Effector CD4-positive, alpha-beta T cell (primary cell): Measurements from ENCODE around the gene PLGRKT.
"Not testable (repeated sequence)": the region's sequence is repeated elsewhere in the genome, so short reads cannot be mapped to it uniquely, and the experiment has no call there.

ENCODE experiments used
- DNase-seq: peaks from one replicate; pipeline ENCODE4 v3.0.0-alpha.2; 2020
- total RNA-seq: gene quantifications from one replicate; lab custom pipeline; 2026; lab: John Stamatoyannopoulos, UW

The PLGRKT gene
- total RNA-seq = 9.4 reads per million, percentile 30 among the genes with 10 or more reads in this experiment

GRCh38 chr9:5437254-5438216 lies at the start of gene PLGRKT:
Gene PLGRKT (minus strand): TSS chr9:5437925. CDS start chr9:5431977, 5,948 bp downstream.
- DNase-seq = peak; percentile 87

- no peak for DNase-seq
Observed at GRCh38 chr9:5486988-5487387, 49.3 kb upstream of the PLGRKT start.

DNA sequence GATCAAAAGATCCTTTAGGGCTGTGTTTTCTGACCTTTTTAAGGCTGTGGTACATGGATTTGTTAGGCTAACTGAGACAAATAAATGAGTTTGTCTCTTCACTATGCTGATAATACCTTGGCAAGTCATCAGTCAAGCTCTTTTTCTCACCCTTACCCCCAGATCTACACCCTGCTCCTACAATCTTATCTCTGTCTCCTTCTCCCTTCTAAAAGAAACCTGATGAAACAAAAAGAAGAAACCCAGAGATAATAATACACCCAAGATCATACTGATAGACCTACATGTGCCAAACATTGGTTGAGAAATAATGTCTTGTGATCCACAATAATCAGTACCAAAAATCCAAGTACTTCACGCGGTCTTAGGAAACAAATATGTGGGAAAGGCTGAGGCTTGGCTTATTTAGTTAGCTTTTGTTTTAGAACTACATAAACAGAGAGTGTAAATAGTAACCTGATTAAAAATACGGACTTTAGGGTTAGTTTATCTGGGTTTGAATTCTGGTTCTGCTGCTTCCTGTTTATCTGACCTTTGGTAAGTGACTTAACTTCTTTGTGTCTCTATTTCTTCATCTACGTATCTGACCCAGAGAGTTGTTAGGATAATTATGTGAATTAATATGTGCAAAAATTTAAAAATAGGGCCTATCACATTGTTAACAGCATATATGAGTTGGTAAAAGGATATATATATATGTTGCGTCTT lies 47.8 kb upstream of the PLGRKT start:
- no peak for DNase-seq

DNA sequence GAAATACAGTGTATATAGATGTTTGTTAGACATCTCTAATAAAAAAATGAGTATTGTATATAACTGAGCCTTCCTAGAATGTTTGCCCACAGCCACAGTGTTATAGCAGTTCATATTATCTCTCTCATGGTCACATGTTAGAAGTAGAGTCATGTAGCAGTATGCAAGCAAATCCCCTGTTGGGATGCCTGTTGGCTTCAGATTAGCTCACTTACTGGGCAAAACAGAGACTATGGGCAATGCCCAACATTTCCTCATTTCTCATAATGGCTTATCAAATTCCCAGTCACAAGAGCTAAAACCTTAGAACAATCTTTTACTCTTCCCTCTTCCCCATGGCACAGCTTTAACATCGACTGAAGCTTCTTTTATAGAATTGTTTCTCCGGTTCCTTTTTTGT lies 45.6 kb upstream of the PLGRKT start:
- no peak for DNase-seq

- no peak for DNase-seq
Observed at GRCh38 chr9:5482194-5482593, 44.5 kb upstream of the PLGRKT start.

DNA sequence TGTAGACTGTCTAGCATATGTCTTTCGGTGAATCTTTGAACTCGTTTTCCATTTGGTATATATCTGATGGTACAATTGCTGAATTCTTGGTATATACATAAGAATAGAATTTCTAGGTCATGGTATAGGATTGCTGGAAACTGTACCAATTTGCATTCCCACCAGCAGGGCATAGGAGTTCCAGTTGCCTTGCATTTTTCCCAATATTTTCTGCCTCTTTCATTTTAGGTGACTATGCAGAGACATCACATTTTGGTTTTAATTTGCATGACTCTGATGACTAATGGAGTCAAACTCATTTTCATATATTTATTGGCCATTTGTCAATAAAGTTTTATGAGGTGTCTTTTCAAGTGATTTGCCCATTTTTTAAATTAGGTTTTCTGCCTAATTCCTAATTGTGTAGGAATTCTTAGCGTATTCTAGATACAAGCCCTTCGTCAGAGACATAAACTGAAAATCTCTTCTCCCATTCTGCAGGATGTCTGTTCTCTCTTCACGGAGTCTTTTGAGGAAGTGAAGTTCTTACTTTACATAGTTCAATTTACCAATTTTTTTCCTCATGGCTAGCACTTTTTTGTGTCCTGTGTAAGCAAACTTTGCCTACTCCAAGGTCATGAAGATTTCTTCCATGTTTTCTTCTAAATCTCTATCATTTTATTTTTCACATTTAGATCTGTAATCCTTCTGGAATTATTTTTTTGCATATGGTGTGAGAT lies 43.8 kb upstream of the PLGRKT start:
- no peak for DNase-seq

DNA sequence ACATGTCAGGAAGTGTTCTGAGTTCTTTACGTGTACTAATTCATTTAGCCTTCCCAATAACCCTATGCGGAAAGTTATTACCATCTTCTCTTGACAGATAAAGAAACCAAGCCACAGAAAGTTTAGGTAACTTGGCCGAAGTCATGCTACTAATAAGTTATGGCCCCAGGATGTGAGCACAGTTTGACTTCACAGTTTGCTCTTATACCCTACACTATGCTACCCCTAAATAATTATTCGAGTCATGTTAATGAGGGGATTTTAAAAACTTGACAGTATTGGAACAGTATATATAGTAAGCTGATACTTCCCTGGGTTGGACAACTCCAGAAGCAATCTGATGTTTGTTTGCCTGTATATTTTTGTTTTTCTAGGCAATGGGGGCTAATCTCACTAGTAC lies 43.2 kb upstream of the PLGRKT start:
- DNase-seq = no peak

- no peak for DNase-seq
Observed at GRCh38 chr9:5479994-5480694, 42.4 kb upstream of the PLGRKT start.

GRCh38 chr9:5478206-5478605 lies 40.5 kb upstream of the PLGRKT start:
- no peak for DNase-seq

GRCh38 chr9:5475611-5476010 lies 37.9 kb upstream of the PLGRKT start:
- not testable (repeated sequence) for DNase-seq

- no peak for DNase-seq
Observed at GRCh38 chr9:5470816-5471215, 33.1 kb upstream of the PLGRKT start.

GRCh38 chr9:5470122-5470521 lies 32.4 kb upstream of the PLGRKT start:
- no peak for DNase-seq

- DNase-seq = no peak
Observed at GRCh38 chr9:5468850-5469249, 31.1 kb upstream of the PLGRKT start.

DNA sequence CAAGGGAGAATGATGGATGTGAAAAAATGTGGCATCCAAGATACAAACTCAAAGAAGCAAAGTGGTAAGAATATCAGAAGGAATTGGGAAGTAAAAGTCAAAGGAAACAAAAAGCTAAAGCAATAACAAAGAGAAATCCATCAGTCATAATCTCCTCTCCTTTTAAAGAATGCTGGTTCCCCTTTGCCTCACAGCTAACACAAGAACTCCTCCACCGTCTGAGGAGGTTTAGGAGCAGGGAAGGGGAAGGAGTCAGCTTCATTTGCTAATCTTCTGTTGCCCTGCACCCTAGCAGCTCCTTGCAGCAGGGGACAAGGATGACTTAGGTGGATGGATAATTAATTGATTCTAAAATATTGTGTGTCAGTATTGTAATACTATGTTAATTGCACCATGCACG lies 29.0 kb upstream of the PLGRKT start:
- DNase-seq = no peak

DNA sequence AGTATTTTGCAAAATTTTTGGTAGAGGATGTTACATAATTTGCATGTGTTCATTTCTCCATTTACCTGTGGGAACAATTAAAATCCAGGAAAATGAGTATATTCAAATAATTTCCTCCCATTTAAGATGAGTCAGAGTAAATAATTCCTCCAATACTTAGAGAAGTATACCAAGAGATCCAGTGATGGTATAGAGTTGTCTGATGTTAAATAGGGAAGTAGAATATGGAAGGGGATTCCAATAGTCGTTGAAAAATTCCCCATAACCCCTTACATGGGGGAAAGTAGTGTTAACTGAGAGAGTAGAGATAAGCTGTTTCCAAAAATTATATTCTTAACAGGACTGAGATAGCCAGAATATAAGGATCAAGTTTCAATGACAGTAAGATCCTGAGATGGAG lies 28.3 kb upstream of the PLGRKT start:
- no peak for DNase-seq

DNA sequence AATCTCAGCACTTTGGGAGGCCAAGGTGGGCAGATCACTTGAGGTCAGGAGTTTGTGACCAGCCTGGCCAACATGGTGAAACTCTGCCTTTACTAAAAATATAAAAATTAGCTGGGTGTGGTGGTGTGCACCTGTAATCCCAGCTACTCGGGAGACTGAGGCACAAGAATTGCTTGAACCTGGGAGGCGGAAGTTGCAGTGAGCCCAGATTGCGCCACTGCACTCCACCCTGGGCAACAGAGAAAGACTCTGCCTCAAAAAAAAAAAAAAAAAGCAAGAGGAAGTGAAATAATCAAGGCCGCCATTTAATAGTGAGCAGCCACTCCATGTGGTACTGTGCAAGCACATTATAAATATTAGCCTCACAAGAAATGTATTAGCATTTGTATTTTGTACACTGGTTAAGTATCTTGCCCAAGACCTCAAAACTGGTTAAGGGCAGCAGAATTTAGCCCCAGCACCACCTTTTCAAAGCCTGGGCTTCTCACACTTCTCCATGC lies 27.2 kb upstream of the PLGRKT start:
- not testable (repeated sequence) for DNase-seq

GRCh38 chr9:5460157-5460556 lies 22.4 kb upstream of the PLGRKT start:
- DNase-seq = no peak

DNA sequence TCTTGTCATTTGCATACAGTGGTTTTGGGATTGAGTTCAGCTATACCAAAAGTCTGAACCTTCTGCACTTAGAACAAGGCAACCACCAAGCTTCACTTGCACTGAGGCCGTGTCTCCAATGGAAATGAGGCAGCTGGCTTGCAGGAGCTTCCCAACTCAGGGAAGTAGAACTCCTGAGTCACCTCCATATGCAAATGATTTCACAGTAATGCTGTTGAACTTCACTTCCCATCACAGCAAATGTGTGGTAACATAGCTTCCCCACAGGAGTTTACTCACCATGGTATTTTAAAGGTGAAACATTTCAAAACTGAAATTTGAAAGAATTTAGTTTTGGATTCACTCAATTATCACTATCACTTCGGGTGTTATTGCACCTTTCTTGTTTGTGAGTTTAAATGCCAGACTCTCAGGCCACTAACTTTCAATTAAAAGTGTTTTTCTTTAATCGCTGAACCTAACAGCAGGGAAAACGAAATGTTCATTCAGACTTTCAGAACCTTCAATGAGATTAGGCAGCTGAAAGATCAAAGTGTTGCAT lies 21.6 kb upstream of the PLGRKT start:
- DNase-seq = no peak

- DNase-seq = no peak
Observed at GRCh38 chr9:5455181-5455580, 17.5 kb upstream of the PLGRKT start.

DNA sequence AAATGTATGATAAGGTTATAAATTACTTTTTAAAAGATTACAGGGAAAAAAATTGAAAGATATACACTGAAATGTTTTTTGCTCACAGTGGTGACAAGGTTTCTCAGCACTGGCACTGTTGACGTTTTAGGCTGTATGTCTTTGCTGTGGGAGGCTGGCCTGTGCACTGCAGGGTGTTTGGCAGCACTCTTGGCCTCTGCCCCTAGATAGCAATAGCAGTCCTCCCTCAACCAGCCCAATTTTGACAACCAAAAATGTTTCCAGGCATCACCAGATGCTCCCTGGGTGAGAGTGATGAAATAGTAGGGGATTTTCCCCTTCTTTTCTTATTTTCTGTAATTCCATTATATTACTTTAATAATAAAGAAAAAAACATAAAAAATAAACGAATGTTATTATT lies 15.9 kb upstream of the PLGRKT start:
- no peak for DNase-seq

DNA sequence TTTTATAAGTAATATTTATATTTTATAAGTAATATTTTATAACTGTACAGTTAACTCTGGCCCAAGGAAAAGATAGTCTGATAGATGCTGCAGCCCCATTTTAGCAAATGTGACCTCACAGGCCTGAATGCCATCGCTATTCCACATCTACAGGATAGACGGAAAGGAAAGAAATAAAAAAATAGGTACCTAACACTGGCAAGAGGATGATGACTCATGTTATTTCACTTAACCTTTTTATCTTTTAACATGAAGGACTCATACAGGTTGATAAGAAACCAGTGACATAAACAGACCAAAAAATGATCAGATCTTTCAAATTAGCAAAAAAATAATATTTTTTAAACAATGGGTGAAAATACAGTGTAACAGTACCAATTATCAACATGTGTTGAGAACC lies 15.3 kb upstream of the PLGRKT start:
- no peak for DNase-seq

GRCh38 chr9:5452286-5452609 lies 14.5 kb upstream of the PLGRKT start:
- no peak for DNase-seq
